Measurements from ENCODE around the gene COA6. TPM values are rescaled to one million over a fixed set of nuclear protein-coding genes. Genes with fewer than 3 reads are reported as not detected.
"Not testable (repeated sequence)": the region's sequence is repeated elsewhere in the genome, so short reads cannot be mapped to it uniquely, and the experiment has no call there.

COA6 gene
- polyA plus RNA-seq, 2 of the 4 experiments (the other 2 are of a cell fraction): 102 to 133 TPM

GRCh38 chr1:234372011-234372757, 1.1 kb upstream of the COA6 start:
- CTCF ChIA-PET: interaction anchor here (1.2 to 1.8 kb wide), 2 partner anchors 45 to 46 kb away, joined by 3 to 8 read pairs; no protein-coding TSS in a partner anchor
- TF ChIP-seq HEYL (CRISPR knock-in tag; IDR thresholded peaks at IDR 0.05) (no peak), HOXB5 (CRISPR knock-in tag; IDR thresholded peaks at IDR 0.05) (no peak), NFE2L2 (conservative IDR thresholded peaks at IDR 0.05; ENCODE audit: low read length) (no peak), FOSL2 (IDR thresholded peaks at IDR 0.05) (no peak), FOSL2 (CRISPR knock-in tag; IDR thresholded peaks at IDR 0.05) (0 out of 2 replicates have a peak, but pooled peaks have one; percentile 3)
- TF ChIP-seq, protein P1, sequence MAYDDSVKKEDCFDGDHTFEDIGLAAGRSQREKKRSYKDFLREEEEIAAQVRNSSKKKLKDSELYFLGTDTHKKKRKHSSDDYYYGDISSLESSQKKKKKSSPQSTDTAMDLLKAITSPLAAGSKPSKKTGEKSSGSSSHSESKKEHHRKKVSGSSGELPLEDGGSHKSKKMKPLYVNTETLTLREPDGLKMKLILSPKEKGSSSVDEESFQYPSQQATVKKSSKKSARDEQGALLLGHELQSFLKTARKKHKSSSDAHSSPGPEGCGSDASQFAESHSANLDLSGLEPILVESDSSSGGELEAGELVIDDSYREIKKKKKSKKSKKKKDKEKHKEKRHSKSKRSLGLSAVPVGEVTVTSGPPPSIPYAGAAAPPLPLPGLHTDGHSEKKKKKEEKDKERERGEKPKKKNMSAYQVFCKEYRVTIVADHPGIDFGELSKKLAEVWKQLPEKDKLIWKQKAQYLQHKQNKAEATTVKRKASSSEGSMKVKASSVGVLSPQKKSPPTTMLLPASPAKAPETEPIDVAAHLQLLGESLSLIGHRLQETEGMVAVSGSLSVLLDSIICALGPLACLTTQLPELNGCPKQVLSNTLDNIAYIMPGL (CRISPR knock-in tag; IDR thresholded peaks at IDR 0.05; ENCODE audit: borderline replicate concordance): peak; percentile 54; the same call in 1 of the 2 replicates
- POLR2A ChIA-PET: interaction anchor here (1.3 to 1.6 kb wide), 3 partner anchors 15 to 218 kb away, joined by 3 to 4 read pairs (median 4); no protein-coding TSS in a partner anchor
- H3K4me1 ChIP-seq: peaks cover 38% of the 10 kb centered on the region
- H3K27ac ChIP-seq: peak overlapping the region; percentile 95 to 99
- DNase-seq (ENCODE audit: low read depth in 1 of 2, low spot score in 1 of 2): peak in 1 of 2 experiments; percentile 29
- no peak for ATAC-seq
- no peaks in the 10 kb centered on the region for H3K9me3 ChIP-seq
- no peak for FAIRE-seq
- peak overlapping the region; percentile 66 for H3K4me3 ChIP-seq
- H3K4me2 ChIP-seq: peak overlapping the region; percentile 88
- 20% methylated on average over 9 of the region's 9 CpGs for WGBS (ENCODE audit: missing lambda C conversion rate)

DNA sequence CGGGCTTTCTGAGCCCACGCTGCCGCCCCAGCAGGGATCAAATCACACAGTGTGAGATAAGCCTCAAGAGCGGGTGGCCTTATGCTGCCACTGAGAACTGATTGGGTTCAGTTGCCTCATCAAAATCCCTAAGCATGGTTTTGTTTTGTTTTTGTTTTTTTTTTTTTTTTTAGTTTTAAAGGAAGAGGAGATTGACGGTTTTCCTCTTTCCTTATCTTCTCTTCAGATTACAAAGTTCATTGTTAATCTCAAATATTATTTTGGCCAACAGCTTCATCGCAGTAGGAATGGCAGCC, 651 bp downstream of the COA6 start:
- no peak; a peak in 1 of 6 replicates for ATAC-seq
- POLR2A ChIA-PET: interaction anchor here (0.6 to 1.6 kb wide), 9 partner anchors 10 to 1244 kb away, joined by 3 to 10 read pairs (median 4); partner anchors contain the start of gene TARBP1
- FAIRE-seq: no peak
- CTCF ChIA-PET: interaction anchor here (0.6 to 1.9 kb wide), 8 partner anchors 10 to 1093 kb away, joined by 3 to 8 read pairs (median 4); no protein-coding TSS in a partner anchor
- 3% methylated on average over 6 of the region's 6 CpGs for WGBS (ENCODE audit: missing lambda C conversion rate)
- 0 out of 2 replicates have a peak, but pooled peaks have one; percentile 10 for TF ChIP-seq KDM5A (IDR thresholded peaks at IDR 0.05)
- TF ChIP-seq HDAC2 (IDR thresholded peaks at IDR 0.05): no peak
- Histone ChIP-seq H3K27ac (peak overlapping the region; percentile 95 to 99), H3K4me1 (peaks cover 38% of the 10 kb centered on the region), H3K4me2 (peak overlapping the region; percentile 73), H3K4me3 (peak overlapping the region; percentile 66), H3K9me3 (no peaks in the 10 kb centered on the region)
- DNase-seq (ENCODE audit: low read depth in 1 of 2, low spot score in 1 of 2): no peak

GRCh38 chr1:234375672-234376071, 2.4 kb downstream of the COA6 start:
- no peak overlapping the region for H3K4me2 ChIP-seq
- no peak overlapping the region for H3K27ac ChIP-seq
- ChIA-PET POLR2A (no interaction called here), CTCF (interaction anchor here (1.9 kb wide), 1 partner anchor 34 kb away, joined by 6 read pairs; no protein-coding TSS in a partner anchor)
- no peak for TF ChIP-seq CEBPB (IDR thresholded peaks at IDR 0.05)
- no peak for TF ChIP-seq PHF8 (IDR thresholded peaks at IDR 0.05; ENCODE audit: borderline replicate concordance, low read depth)
- TF ChIP-seq GATA3 (IDR thresholded peaks at IDR 0.05; ENCODE audit: borderline replicate concordance): no peak
- no peak for TF ChIP-seq RAD21 (conservative IDR thresholded peaks at IDR 0.05 in 1 of 2, IDR thresholded peaks at IDR 0.05 in 1 of 2)
- no peak for TF ChIP-seq RNF2 (IDR thresholded peaks at IDR 0.05; ENCODE audit: borderline replicate concordance, low read depth)
- no peak for TF ChIP-seq CBX8 (IDR thresholded peaks at IDR 0.05)
- TF ChIP-seq HOXA7 (CRISPR knock-in tag; IDR thresholded peaks at IDR 0.05): no peak
- TF ChIP-seq KDM5A (IDR thresholded peaks at IDR 0.05): no peak
- TF ChIP-seq EP300 (IDR thresholded peaks at IDR 0.05): no peak
- TF ChIP-seq, protein P2, sequence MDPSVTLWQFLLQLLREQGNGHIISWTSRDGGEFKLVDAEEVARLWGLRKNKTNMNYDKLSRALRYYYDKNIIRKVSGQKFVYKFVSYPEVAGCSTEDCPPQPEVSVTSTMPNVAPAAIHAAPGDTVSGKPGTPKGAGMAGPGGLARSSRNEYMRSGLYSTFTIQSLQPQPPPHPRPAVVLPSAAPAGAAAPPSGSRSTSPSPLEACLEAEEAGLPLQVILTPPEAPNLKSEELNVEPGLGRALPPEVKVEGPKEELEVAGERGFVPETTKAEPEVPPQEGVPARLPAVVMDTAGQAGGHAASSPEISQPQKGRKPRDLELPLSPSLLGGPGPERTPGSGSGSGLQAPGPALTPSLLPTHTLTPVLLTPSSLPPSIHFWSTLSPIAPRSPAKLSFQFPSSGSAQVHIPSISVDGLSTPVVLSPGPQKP (IDR thresholded peaks at IDR 0.05; ENCODE audit: low read depth, low read length): no peak
- no peak for TF ChIP-seq ZNF302 (CRISPR knock-in tag; IDR thresholded peaks at IDR 0.05)
- TF ChIP-seq, protein P3, sequence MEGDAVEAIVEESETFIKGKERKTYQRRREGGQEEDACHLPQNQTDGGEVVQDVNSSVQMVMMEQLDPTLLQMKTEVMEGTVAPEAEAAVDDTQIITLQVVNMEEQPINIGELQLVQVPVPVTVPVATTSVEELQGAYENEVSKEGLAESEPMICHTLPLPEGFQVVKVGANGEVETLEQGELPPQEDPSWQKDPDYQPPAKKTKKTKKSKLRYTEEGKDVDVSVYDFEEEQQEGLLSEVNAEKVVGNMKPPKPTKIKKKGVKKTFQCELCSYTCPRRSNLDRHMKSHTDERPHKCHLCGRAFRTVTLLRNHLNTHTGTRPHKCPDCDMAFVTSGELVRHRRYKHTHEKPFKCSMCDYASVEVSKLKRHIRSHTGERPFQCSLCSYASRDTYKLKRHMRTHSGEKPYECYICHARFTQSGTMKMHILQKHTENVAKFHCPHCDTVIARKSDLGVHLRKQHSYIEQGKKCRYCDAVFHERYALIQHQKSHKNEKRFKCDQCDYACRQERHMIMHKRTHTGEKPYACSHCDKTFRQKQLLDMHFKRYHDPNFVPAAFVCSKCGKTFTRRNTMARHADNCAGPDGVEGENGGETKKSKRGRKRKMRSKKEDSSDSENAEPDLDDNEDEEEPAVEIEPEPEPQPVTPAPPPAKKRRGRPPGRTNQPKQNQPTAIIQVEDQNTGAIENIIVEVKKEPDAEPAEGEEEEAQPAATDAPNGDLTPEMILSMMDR (IDR thresholded peaks at IDR 0.05): no peak
- no peak for TF ChIP-seq NFE2L2 (conservative IDR thresholded peaks at IDR 0.05; ENCODE audit: low read length)
- no peak for TF ChIP-seq MYC (IDR thresholded peaks at IDR 0.05; ENCODE audit: borderline replicate concordance, low read length)
- TF ChIP-seq SMC3 (IDR thresholded peaks at IDR 0.05): no peak
- no peak for TF ChIP-seq POLR2A (IDR thresholded peaks at IDR 0.05; ENCODE audit: low read length)
- TF ChIP-seq TP53 (CRISPR knock-in tag; IDR thresholded peaks at IDR 0.05): no peak
- no peak for TF ChIP-seq CBX2 (IDR thresholded peaks at IDR 0.05; ENCODE audit: borderline replicate concordance, low read depth)
- WGBS (ENCODE audit: missing lambda C conversion rate): 87% methylated on average over 7 of the region's 7 CpGs
- peaks cover 21% of the 10 kb centered on the region for H3K4me1 ChIP-seq
- no peak overlapping the region for H3K4me3 ChIP-seq
- H3K9me3 ChIP-seq: no peaks in the 10 kb centered on the region
- FAIRE-seq (no peak), ATAC-seq (no peak), DNase-seq (ENCODE audit: low read depth in 1 of 2, low spot score in 1 of 2) (no peak)

- ChIA-PET CTCF (interaction anchor here (0.7 to 1.0 kb wide), 2 partner anchors 70 to 728 kb away, joined by 3 to 6 read pairs; no protein-coding TSS in a partner anchor), POLR2A (interaction anchor here (0.7 kb wide), 1 partner anchor 262 kb away, joined by 7 read pairs; no protein-coding TSS in a partner anchor)
- FAIRE-seq; H3K9me3 ChIP-seq; H3K4me2 ChIP-seq; H3K4me1 ChIP-seq; ATAC-seq; H3K4me3 ChIP-seq; DNase-seq (ENCODE audit: low read depth in 1 of 2, low spot score in 1 of 2); H3K27ac ChIP-seq: not testable (repeated sequence)
- WGBS (ENCODE audit: missing lambda C conversion rate): 93% methylated on average over 5 of the region's 5 CpGs
Measured at GRCh38 chr1:234379591-234380109, 6.4 kb downstream of the COA6 start.
